ENCODE results near the gene NPIPB9. TPM values are rescaled to one million over a fixed set of nuclear protein-coding genes. Genes with fewer than 3 reads are reported as not detected.
"Not testable (repeated sequence)": the region's sequence is repeated elsewhere in the genome, so short reads cannot be mapped to it uniquely, and the experiment has no call there.

Gene NPIPB9
- total and polyA plus RNA-seq, 2 of the 8 experiments (the other 6 are each of a cell fraction or from before 2014, with no cell fraction given), result 0.41 to 2.4 TPM

GRCh38 chr16:28782357-28782756 is 30.8 kb downstream of the NPIPB9 start:
- POLR2A ChIA-PET (ENCODE audit: partially characterized antibody); H3K79me2 ChIP-seq (ENCODE audit: control insufficient read depth in 1 of 2, insufficient read depth in 2 of 2, low read length in 2 of 2); H4K20me1 ChIP-seq (replicated peaks in 1 of 2; ENCODE audit: control insufficient read depth in 1 of 2, insufficient read depth in 2 of 2, low read length in 2 of 2); H2BK5ac ChIP-seq (ENCODE audit: low read depth, low read length); H3K27me3 ChIP-seq (replicated peaks in 1 of 4; ENCODE audit: control insufficient read depth in 3 of 4, extremely low read depth in 1 of 4, insufficient read depth in 3 of 4, low read length in 3 of 4); H2BK15ac ChIP-seq (ENCODE audit: low read length); H2BK12ac ChIP-seq (ENCODE audit: low read depth, low read length); H3K4me1 ChIP-seq (replicated peaks in 1 of 4; ENCODE audit: control insufficient read depth in 3 of 4, insufficient read depth in 4 of 4, low read length in 3 of 4); H3K4ac ChIP-seq (replicated peaks; ENCODE audit: insufficient read length, low read depth, low read length); H2AK5ac ChIP-seq (ENCODE audit: low read depth, low read length); H3K36me3 ChIP-seq (ENCODE audit: control insufficient read depth in 2 of 4, insufficient read depth in 4 of 4, low read length in 3 of 4); H4K91ac ChIP-seq (replicated peaks; ENCODE audit: insufficient read length, low read length); H3K23me2 ChIP-seq (ENCODE audit: low read depth, low read length); H3K4me3 ChIP-seq (ENCODE audit: extremely low read depth in 1 of 4, insufficient read depth in 2 of 4, low read depth in 3 of 4, low read length in 4 of 4); H2BK120ac ChIP-seq (replicated peaks; ENCODE audit: low read depth, low read length); H3K9me3 ChIP-seq (ENCODE audit: insufficient read depth in 2 of 2, low read depth in 1 of 2, low read length in 1 of 2); H3K79me1 ChIP-seq (ENCODE audit: low read depth, low read length); H4K5ac ChIP-seq (ENCODE audit: insufficient read length, low read depth, low read length); H4K8ac ChIP-seq (ENCODE audit: extremely low read depth, insufficient read depth, low read length); CTCF ChIA-PET (ENCODE audit: partially characterized antibody); H3K23ac ChIP-seq (ENCODE audit: insufficient read length); DNase-seq (ENCODE audit: low read depth in 1 of 2, low spot score in 2 of 2); FAIRE-seq; H3K9ac ChIP-seq (replicated peaks in 1 of 4; ENCODE audit: extremely low read depth in 1 of 4, low read depth in 3 of 4, low read length in 3 of 4); H2AFZ ChIP-seq (ENCODE audit: low read length); H3K4me2 ChIP-seq (ENCODE audit: insufficient read depth in 1 of 2, low read depth in 2 of 2, low read length in 2 of 2); H3K27ac ChIP-seq (ENCODE audit: low read depth, low read length); H2BK20ac ChIP-seq (ENCODE audit: low read length); H3K18ac ChIP-seq (ENCODE audit: extremely low read depth, low read length); H3K14ac ChIP-seq (ENCODE audit: insufficient read length); H3K56ac ChIP-seq (replicated peaks; ENCODE audit: insufficient read length, low read depth, low read length): not testable (repeated sequence)
- no CpG with 5 or more reads among the region's 4 CpGs for WGBS, 2 experiments (ENCODE audit: extremely low coverage in 1 of 2, insufficient coverage in 1 of 2, insufficient read length in 1 of 2, insufficient replicate concordance in 2 of 2, low coverage in 1 of 2, low lambda C conversion rate in 2 of 2, missing lambda C conversion rate in 1 of 2)
